Fibroblast of lung (primary cell): ENCODE measurements around the gene REV1. TPM values are rescaled to one million over a fixed set of nuclear protein-coding genes. Genes with fewer than 3 reads are reported as not detected.

Experiments used
- DNase-seq, 2 donors: peaks; one replicate each; pipeline versions ENCODE4 v3.0.0 to v3.0.0-alpha.2; 2010; ENCODE audit warnings: low read depth in 2 of 2
- H2AFZ ChIP-seq: 2 replicates; pipeline ENCODE4 v1.5.1; 2012; ENCODE audit warnings: low read length, control low read depth, inconsistent platforms
- H3K27ac ChIP-seq: 2 replicates; pipeline ENCODE4 v1.5.1; 2011; ENCODE audit warnings: low read length, control low read depth; ENCODE audit not compliant: insufficient read depth
- H3K27me3 ChIP-seq: 2 replicates; pipeline ENCODE4 v1.5.1; 2011; ENCODE audit warnings: mild to moderate bottlenecking, low read length; ENCODE audit not compliant: control insufficient read depth, insufficient read depth
- H3K36me3 ChIP-seq: 2 replicates; pipeline ENCODE4 v1.5.1; 2011; ENCODE audit warnings: low read length; ENCODE audit not compliant: control insufficient read depth, insufficient read depth
- H3K4me1 ChIP-seq: 2 replicates; pipeline ENCODE4 v1.5.1; 2011; ENCODE audit warnings: low read length; ENCODE audit not compliant: control insufficient read depth, insufficient read depth; ENCODE audit errors: extremely low read depth
- H3K4me2 ChIP-seq: 2 replicates; pipeline ENCODE4 v1.5.1; 2011; ENCODE audit warnings: low read length, control low read depth; ENCODE audit not compliant: insufficient read depth; ENCODE audit errors: extremely low read depth
- H3K4me3 ChIP-seq, 4 experiments: fragments of 200-600 bp in 1 of 4; sonication (generic) in 1 of 4; replicated peaks in 1 of 4; 2 replicates each; pipeline ENCODE4 v1.5.1; 2011 to 2016; ENCODE audit warnings: low read length in 4 of 4, low read depth in 3 of 4, mild to moderate bottlenecking in 3 of 4, control low read depth in 2 of 4, inconsistent platforms in 1 of 4, mixed read lengths in 1 of 4; ENCODE audit not compliant: insufficient read depth in 1 of 4; ENCODE audit errors: control extremely low read depth in 1 of 4
- H3K79me2 ChIP-seq: 2 replicates; pipeline ENCODE4 v1.5.1; 2012; ENCODE audit warnings: mild to moderate bottlenecking, low read length, inconsistent platforms; ENCODE audit not compliant: control insufficient read depth, insufficient read depth
- H3K9ac ChIP-seq: 2 replicates; pipeline ENCODE4 v1.5.1; 2011; ENCODE audit warnings: mild to moderate bottlenecking, low read length, control low read depth; ENCODE audit not compliant: insufficient read depth
- H3K9me3 ChIP-seq: 2 replicates; pipeline ENCODE4 v1.5.1; 2012; ENCODE audit warnings: low read depth, low read length; ENCODE audit not compliant: control insufficient read depth, insufficient read depth
- H4K20me1 ChIP-seq: 2 replicates; pipeline ENCODE4 v1.5.1; 2011; ENCODE audit warnings: low read length; ENCODE audit not compliant: control insufficient read depth, insufficient read depth; ENCODE audit errors: extremely low read depth
- EZH2 ChIP-seq: IDR thresholded peaks from 2 replicates; pipeline ENCODE4 v1.5.1; 2012; ENCODE audit warnings: low read length, control low read depth, mild to moderate bottlenecking; ENCODE audit errors: missing control alignments
- polyA plus RNA-seq, 2 donors: library from polyadenylated mRNA; depleted of rRNA in 1 of 2; stranded (reverse) in 1 of 2; unstranded in 1 of 2; fragments of >200 nt; gene quantifications; 2 replicates each; pipeline ENCODE4 v1.2.1, GENCODE V29; 2011 to 2012; ENCODE audit warnings: missing spikeins in 1 of 2
- total RNA-seq: library from RNA; depleted of rRNA; stranded (reverse); fragments of >200 nt; gene quantifications from 2 replicates; pipeline ENCODE4 v1.2.1, GENCODE V29; 2014
- TF ChIP-seq, protein P1 (sequence below), 2 donors: IDR thresholded peaks in 1 of 2; conservative IDR thresholded peaks in 1 of 2; 1 replicate in 1 of 2; 2 replicates in 1 of 2; pipeline ENCODE4 v1.5.1; 2011 to 2012; ENCODE audit warnings: low read length in 2 of 2, control low read depth in 1 of 2, inconsistent platforms in 1 of 2, low read depth in 1 of 2, mild to moderate bottlenecking in 1 of 2

The REV1 gene
- total and polyA plus RNA-seq, 2 donors (not counting 1 experiment from before 2014, with no cell fraction given), result 19.3 to 39.3 TPM

DNA sequence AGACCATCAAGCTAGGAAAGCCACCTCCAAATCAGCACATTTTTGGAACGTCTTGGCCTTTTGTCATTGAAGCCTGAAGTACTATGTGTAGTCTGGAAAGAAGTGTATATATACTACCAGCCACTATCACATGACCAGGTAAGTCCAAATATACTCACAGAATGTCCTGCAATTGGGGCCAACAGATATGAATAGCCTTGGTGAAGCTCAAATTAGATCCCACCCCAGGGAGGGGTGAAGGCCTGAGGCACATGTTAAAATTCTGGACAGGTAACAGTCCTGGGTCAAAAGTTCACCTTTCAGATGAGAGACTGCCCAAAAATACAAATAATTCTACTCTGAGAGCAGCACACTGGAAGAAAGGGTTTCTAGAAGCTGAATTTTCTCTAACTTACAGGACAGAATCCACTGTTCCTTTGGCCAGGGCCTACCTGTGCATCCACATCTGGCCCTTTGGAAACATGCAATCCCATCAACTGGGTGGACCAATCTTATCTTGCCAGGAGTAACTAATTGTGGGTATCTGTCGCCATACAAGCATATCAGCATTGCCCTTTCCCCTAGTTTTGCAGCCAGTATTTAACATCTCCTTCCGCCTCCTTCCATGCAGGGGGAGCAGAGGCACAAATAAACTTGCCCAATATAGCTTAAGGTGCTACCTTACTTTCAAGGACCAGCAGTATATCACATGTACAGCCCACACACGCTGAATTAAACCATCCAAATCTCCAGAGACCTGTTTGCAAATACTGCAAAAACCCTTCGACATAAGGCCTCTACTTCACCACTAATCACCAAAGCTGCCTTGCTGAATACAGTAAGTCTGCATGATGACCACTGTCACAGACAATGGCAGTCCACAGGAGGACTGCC, 84.8 kb downstream of the REV1 start:
- peaks cover 12% of the 10 kb centered on the region for H3K36me3 ChIP-seq
- TF ChIP-seq, protein P1, sequence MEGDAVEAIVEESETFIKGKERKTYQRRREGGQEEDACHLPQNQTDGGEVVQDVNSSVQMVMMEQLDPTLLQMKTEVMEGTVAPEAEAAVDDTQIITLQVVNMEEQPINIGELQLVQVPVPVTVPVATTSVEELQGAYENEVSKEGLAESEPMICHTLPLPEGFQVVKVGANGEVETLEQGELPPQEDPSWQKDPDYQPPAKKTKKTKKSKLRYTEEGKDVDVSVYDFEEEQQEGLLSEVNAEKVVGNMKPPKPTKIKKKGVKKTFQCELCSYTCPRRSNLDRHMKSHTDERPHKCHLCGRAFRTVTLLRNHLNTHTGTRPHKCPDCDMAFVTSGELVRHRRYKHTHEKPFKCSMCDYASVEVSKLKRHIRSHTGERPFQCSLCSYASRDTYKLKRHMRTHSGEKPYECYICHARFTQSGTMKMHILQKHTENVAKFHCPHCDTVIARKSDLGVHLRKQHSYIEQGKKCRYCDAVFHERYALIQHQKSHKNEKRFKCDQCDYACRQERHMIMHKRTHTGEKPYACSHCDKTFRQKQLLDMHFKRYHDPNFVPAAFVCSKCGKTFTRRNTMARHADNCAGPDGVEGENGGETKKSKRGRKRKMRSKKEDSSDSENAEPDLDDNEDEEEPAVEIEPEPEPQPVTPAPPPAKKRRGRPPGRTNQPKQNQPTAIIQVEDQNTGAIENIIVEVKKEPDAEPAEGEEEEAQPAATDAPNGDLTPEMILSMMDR (conservative IDR thresholded peaks at IDR 0.05 in 1 of 2, IDR thresholded peaks at IDR 0.05 in 1 of 2; ENCODE audit: low read depth in 1 of 2, low read length in 2 of 2), result no peak
- no peak for TF ChIP-seq EZH2

DNA sequence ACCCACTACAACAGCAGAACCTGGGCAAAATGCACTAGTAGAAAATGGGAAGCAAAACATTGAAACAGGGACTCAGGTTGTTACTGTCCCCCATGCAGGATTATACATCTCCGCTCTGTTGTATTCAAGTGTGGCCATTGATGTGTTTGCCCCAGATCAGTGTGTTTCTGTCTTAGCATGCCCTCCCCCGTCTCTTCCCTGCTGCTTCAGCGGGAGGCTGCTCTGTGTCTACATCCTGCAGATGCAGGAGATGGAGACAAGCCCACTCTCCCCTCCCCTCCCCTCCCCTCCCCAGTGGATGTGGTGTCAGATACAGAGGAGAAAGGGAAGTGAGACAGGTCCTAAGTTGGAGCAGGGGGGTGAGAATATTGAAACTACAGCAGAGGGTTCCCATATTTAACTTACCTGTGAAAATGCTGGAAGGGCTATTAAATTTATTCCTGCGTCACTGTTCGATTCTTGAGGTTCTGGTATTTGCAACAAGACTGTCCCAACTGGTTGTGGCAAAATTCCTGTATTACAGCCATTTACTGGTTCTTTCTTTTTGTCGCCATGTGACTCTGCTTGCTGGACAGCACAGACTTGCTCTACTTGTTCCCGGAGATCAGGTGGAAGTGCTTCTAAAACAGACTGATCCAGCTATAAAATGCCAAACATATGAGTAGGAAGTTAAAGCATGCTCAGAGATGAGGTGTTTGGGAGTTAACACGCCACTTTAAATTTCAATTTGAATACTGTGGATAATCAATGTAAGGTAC, 85.6 kb downstream of the REV1 start:
- no peak overlapping the region for H3K9ac ChIP-seq
- H2AFZ ChIP-seq, result no peak overlapping the region
- H3K4me3 ChIP-seq, result no peak overlapping the region
- TF ChIP-seq, protein P1 (conservative IDR thresholded peaks at IDR 0.05 in 1 of 2, IDR thresholded peaks at IDR 0.05 in 1 of 2; ENCODE audit: low read depth in 1 of 2, low read length in 2 of 2), result no peak
- TF ChIP-seq EZH2, result no peak
- H3K36me3 ChIP-seq, result peaks cover 12% of the 10 kb centered on the region
- H3K9me3 ChIP-seq, result no peaks in the 10 kb centered on the region
- no peaks in the 10 kb centered on the region for H3K4me1 ChIP-seq
- H3K79me2 ChIP-seq, result no peaks in the 10 kb centered on the region
- no peak overlapping the region for H3K27ac ChIP-seq
- no peak overlapping the region for H3K4me2 ChIP-seq
- DNase-seq, result no peak
- H3K27me3 ChIP-seq, result no peaks in the 10 kb centered on the region
- H4K20me1 ChIP-seq, result no peaks in the 10 kb centered on the region

More for the DNA sequence above, 84.8 kb downstream of the REV1 start:
- Histone ChIP-seq H3K9ac (no peak overlapping the region), H3K4me2 (no peak overlapping the region), H3K4me3 (no peak overlapping the region), H3K27me3 (no peaks in the 10 kb centered on the region), H3K9me3 (no peaks in the 10 kb centered on the region), H3K27ac (no peak overlapping the region), H2AFZ (no peak overlapping the region), H4K20me1 (no peaks in the 10 kb centered on the region), H3K4me1 (no peaks in the 10 kb centered on the region), H3K79me2 (no peaks in the 10 kb centered on the region)
- no peak for DNase-seq

DNA sequence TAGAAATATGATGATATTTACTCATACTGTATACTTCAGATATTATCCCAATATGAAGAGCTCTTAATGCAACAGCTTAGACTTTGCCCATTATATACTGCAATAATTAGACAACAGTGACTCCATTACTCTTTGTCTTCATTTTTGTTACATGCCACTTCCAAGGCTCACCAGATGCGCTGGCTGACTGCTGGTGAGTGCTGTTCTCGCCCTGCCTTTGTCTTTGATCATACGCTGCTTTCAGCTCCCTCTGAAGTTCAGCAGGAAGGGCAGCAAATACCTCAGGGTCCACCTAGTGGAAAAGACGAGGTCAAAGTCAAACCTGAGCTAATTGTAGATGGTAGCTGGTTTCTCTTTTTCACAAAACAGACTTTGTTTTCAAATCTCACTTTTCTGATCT, 86.3 kb downstream of the REV1 start:
- no peak for TF ChIP-seq EZH2
- TF ChIP-seq, protein P1 (conservative IDR thresholded peaks at IDR 0.05 in 1 of 2, IDR thresholded peaks at IDR 0.05 in 1 of 2; ENCODE audit: low read depth in 1 of 2, low read length in 2 of 2), result no peak

More for the DNA sequence above, 86.3 kb downstream of the REV1 start:
- no peaks in the 10 kb centered on the region for H3K27me3 ChIP-seq
- H3K79me2 ChIP-seq, result no peaks in the 10 kb centered on the region
- H3K4me1 ChIP-seq, result no peaks in the 10 kb centered on the region
- no peaks in the 10 kb centered on the region for H3K9me3 ChIP-seq
- peaks cover 13% of the 10 kb centered on the region for H3K36me3 ChIP-seq
- no peak overlapping the region for H3K27ac ChIP-seq
- no peak overlapping the region for H3K9ac ChIP-seq
- DNase-seq, result peak in 1 of 2 donors; percentile 34
- H3K4me3 ChIP-seq, result no peak overlapping the region
- H4K20me1 ChIP-seq, result no peaks in the 10 kb centered on the region
- H3K4me2 ChIP-seq, result no peak overlapping the region
- H2AFZ ChIP-seq, result no peak overlapping the region
